Endothelial cell of umbilical vein (primary cell): ENCODE data around the gene ASIC4.

Experiments used
- EZH2 ChIP-seq: IDR thresholded peaks from 2 replicates; pipeline ENCODE4 v1.6.1; 2012; ENCODE audit warnings: borderline replicate concordance, low read depth, mild to moderate bottlenecking, moderate library complexity, low read length, inconsistent platforms; ENCODE audit not compliant: severe bottlenecking
- JUN ChIP-seq: IDR thresholded peaks from 2 replicates; pipeline ENCODE4 v1.6.1; 2011; ENCODE audit warnings: borderline replicate concordance, low read depth; ENCODE audit not compliant: insufficient read length, insufficient read depth
- MYC ChIP-seq: IDR thresholded peaks from one replicate; pipeline ENCODE4 v1.6.1; 2011; ENCODE audit warnings: mild to moderate bottlenecking, low read depth, low read length
- POLR2A ChIP-seq: IDR thresholded peaks from 2 replicates; pipeline ENCODE4 v1.6.1; 2012; ENCODE audit warnings: low read depth, mild to moderate bottlenecking, control low read depth, low read length
- POLR2AphosphoS5 ChIP-seq: IDR thresholded peaks from 2 replicates; pipeline ENCODE4 v1.6.1; 2012; ENCODE audit warnings: low read depth, mild to moderate bottlenecking, control low read depth, low read length, moderate library complexity; ENCODE audit not compliant: insufficient read depth
- TF ChIP-seq, protein P1 (sequence below), 2 donors: IDR thresholded peaks; 1 replicate in 1 of 2; 2 replicates in 1 of 2; pipeline ENCODE4 v1.5.1; 2011; ENCODE audit warnings: low read length in 2 of 2, mild to moderate bottlenecking in 2 of 2, moderate library complexity in 2 of 2, control low read depth in 1 of 2, inconsistent platforms in 1 of 2, low read depth in 1 of 2; ENCODE audit not compliant: insufficient read depth in 1 of 2; ENCODE audit errors: extremely low read depth in 1 of 2
- TF ChIP-seq, protein P2 (sequence below): IDR thresholded peaks from 2 replicates; pipeline ENCODE4 v1.6.1; 2011; ENCODE audit not compliant: insufficient read depth, insufficient read length

- TF ChIP-seq, protein P1, sequence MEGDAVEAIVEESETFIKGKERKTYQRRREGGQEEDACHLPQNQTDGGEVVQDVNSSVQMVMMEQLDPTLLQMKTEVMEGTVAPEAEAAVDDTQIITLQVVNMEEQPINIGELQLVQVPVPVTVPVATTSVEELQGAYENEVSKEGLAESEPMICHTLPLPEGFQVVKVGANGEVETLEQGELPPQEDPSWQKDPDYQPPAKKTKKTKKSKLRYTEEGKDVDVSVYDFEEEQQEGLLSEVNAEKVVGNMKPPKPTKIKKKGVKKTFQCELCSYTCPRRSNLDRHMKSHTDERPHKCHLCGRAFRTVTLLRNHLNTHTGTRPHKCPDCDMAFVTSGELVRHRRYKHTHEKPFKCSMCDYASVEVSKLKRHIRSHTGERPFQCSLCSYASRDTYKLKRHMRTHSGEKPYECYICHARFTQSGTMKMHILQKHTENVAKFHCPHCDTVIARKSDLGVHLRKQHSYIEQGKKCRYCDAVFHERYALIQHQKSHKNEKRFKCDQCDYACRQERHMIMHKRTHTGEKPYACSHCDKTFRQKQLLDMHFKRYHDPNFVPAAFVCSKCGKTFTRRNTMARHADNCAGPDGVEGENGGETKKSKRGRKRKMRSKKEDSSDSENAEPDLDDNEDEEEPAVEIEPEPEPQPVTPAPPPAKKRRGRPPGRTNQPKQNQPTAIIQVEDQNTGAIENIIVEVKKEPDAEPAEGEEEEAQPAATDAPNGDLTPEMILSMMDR (IDR thresholded peaks at IDR 0.05; ENCODE audit: extremely low read depth in 1 of 2, insufficient read depth in 1 of 2, low read depth in 1 of 2, low read length in 2 of 2): no peak
- TF ChIP-seq, protein P2, sequence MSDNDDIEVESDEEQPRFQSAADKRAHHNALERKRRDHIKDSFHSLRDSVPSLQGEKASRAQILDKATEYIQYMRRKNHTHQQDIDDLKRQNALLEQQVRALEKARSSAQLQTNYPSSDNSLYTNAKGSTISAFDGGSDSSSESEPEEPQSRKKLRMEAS: no peak
- no peak for TF ChIP-seq POLR2AphosphoS5
- no peak for TF ChIP-seq POLR2A
- TF ChIP-seq EZH2: no peak
- no peak for TF ChIP-seq MYC
- TF ChIP-seq JUN: no peak
These were observed 46.6 kb upstream of the ASIC4 start for GRCh38 chr2:219467736-219468075.
